HG03354 (cell line): ENCODE data around the gene TMEM19.
A peak's percentile ranks its signal among the peaks of the same experiment; 100 is the strongest.

Experiments
- ATAC-seq: cut with Tn5 transposase; IDR thresholded peaks from one replicate; pipeline ENCODE4 v1.9.1; 2021; ENCODE audit warnings: mild to moderate bottlenecking; ENCODE audit not compliant: unreplicated experiment, poor library complexity, severe bottlenecking

Gene TMEM19

GRCh38 chr12:71685914-71686657, at the start of gene TMEM19:
TMEM19 (plus strand) TSS chr12:71686082; CDS start chr12:71686681, 599 bp downstream.
- ATAC-seq: peak; percentile 87

GRCh38 chr12:71636704-71637115, 49.2 kb upstream of the TMEM19 start:
- ATAC-seq: peak; percentile 72

GRCh38 chr12:71638499-71638898, 47.4 kb upstream of the TMEM19 start:
- ATAC-seq: no peak

GRCh38 chr12:71639341-71639760, 46.5 kb upstream of the TMEM19 start:
- peak; percentile 64 for ATAC-seq

GRCh38 chr12:71640316-71640715, 45.6 kb upstream of the TMEM19 start:
- no peak for ATAC-seq

GRCh38 chr12:71641390-71641789, 44.5 kb upstream of the TMEM19 start:
- no peak for ATAC-seq

- ATAC-seq: peak; percentile 58
These were observed 43.6 kb upstream of the TMEM19 start for GRCh38 chr12:71642264-71642663.

- no peak for ATAC-seq
These were observed 40.6 kb upstream of the TMEM19 start for GRCh38 chr12:71645268-71645667.

- no peak for ATAC-seq
These were observed 39.4 kb upstream of the TMEM19 start for GRCh38 chr12:71646512-71646911.

GRCh38 chr12:71648537-71648936, 37.3 kb upstream of the TMEM19 start:
- ATAC-seq: no peak

GRCh38 chr12:71649401-71649800, 36.5 kb upstream of the TMEM19 start:
- ATAC-seq: no peak

GRCh38 chr12:71652656-71653055, 33.2 kb upstream of the TMEM19 start:
- no peak for ATAC-seq

GRCh38 chr12:71653137-71653536, 32.7 kb upstream of the TMEM19 start:
- no peak for ATAC-seq

GRCh38 chr12:71654200-71654599, 31.7 kb upstream of the TMEM19 start:
- ATAC-seq: no peak

- no peak for ATAC-seq
These were observed 30.4 kb upstream of the TMEM19 start for GRCh38 chr12:71655495-71655894.

GRCh38 chr12:71655907-71656306, 30.0 kb upstream of the TMEM19 start:
- ATAC-seq: no peak

- no peak for ATAC-seq
These were observed 29.1 kb upstream of the TMEM19 start for GRCh38 chr12:71656740-71657139.

- ATAC-seq: no peak
These were observed 23.8 kb upstream of the TMEM19 start for GRCh38 chr12:71661977-71662530.

GRCh38 chr12:71662849-71663560, 22.9 kb upstream of the TMEM19 start:
- peak; percentile 32 for ATAC-seq

GRCh38 chr12:71663561-71664410, 22.1 kb upstream of the TMEM19 start, which contains the start of the genes THAP2 and ZFC3H1:
THAP2 (plus strand) TSS chr12:71664301; CDS start chr12:71664510, 209 bp downstream.
ZFC3H1 (minus strand) TSS chr12:71663848; CDS start chr12:71663610, 238 bp downstream.
- ATAC-seq: peak; percentile 94
